GM13976 (cell line): ENCODE data around the gene CDK5RAP2.

Experiments
- DNase-seq: peaks from one replicate; pipeline ENCODE4 v3.0.0; 2012; ENCODE audit warnings: low spot score
- in situ Hi-C: fragments of 300-500 bp; cut with MboI; formaldehyde crosslinking; loops from one replicate; pipeline ENCODE4 v1.12.0; 2022; ENCODE audit warnings: low sequenced_read_pairs, mixed read lengths, inconsistent platforms; ENCODE audit not compliant: unreplicated experiment
- TF ChIP-seq, protein P1 (sequence below): IDR thresholded peaks from 2 replicates; pipeline ENCODE4 v1.5.1; 2012; ENCODE audit warnings: borderline replicate concordance, mild to moderate bottlenecking; ENCODE audit not compliant: insufficient read depth; ENCODE audit errors: extremely low read depth, missing control alignments, control extremely low read depth

The CDK5RAP2 gene

DNA sequence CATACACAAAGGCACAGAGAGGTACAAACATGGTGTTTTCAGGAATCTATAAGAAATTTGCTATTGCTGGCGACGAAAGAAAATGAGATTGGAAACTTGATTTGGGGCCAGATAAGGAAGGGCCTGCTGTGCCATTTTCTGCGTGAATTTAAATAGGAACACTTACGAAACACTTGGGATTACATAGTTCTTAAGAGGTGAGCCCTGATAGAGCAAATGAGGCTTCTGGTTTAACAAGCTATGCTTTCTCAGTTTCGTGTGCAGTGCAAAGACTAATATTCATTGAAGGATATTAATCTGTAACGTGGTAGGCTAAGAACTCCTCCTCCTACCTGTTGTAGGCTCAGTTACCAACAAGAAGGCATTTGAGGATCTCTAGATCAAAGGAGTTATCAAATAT, 93.1 kb downstream of the CDK5RAP2 start:
- TF ChIP-seq, protein P1, sequence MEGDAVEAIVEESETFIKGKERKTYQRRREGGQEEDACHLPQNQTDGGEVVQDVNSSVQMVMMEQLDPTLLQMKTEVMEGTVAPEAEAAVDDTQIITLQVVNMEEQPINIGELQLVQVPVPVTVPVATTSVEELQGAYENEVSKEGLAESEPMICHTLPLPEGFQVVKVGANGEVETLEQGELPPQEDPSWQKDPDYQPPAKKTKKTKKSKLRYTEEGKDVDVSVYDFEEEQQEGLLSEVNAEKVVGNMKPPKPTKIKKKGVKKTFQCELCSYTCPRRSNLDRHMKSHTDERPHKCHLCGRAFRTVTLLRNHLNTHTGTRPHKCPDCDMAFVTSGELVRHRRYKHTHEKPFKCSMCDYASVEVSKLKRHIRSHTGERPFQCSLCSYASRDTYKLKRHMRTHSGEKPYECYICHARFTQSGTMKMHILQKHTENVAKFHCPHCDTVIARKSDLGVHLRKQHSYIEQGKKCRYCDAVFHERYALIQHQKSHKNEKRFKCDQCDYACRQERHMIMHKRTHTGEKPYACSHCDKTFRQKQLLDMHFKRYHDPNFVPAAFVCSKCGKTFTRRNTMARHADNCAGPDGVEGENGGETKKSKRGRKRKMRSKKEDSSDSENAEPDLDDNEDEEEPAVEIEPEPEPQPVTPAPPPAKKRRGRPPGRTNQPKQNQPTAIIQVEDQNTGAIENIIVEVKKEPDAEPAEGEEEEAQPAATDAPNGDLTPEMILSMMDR = no peak
- no peak for DNase-seq
- in situ Hi-C loops = no loop called here

DNA sequence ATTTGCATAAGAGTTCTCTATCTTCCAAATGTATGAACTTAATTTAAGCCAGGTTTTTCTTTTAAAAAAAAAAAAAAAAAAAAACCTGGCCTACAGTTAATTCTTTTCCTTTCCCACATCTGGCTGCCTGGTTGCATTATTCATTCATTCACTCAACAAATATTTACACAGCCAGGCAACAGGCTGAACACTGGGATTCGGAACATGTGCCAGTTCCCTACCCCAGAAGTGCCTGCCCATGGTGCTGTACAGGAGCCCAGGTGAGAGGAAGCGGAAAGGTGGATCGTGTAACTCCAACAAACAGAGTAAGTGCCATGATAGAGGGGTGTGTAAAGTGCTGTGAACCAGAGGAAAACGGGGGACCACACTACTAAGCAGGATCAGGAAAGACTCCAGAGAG, 93.6 kb downstream of the CDK5RAP2 start:
- in situ Hi-C loops = no loop called here
- DNase-seq = no peak

DNA sequence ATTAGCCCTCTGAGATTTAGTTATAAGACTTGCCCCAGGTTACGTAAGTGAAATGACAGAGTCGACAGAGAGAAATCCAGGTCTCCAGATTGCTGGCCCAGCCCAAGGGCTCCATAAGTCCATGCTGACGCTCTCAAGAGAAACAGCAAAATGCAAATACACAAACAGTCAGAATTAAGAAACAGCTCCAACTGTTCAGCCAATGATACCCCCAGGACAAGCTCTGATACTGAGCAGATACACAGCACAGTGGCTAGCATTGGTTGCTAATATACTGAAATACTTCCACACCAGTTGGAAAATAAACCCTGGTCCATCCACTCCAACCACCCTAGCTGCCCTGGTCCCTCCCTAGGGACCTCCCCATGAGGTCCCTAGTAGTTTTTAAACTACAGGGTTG, 94.2 kb downstream of the CDK5RAP2 start:
- in situ Hi-C loops = no loop called here
- TF ChIP-seq, protein P1 = no peak

More for the DNA sequence above, 93.6 kb downstream of the CDK5RAP2 start:
- TF ChIP-seq, protein P1 = no peak

DNA sequence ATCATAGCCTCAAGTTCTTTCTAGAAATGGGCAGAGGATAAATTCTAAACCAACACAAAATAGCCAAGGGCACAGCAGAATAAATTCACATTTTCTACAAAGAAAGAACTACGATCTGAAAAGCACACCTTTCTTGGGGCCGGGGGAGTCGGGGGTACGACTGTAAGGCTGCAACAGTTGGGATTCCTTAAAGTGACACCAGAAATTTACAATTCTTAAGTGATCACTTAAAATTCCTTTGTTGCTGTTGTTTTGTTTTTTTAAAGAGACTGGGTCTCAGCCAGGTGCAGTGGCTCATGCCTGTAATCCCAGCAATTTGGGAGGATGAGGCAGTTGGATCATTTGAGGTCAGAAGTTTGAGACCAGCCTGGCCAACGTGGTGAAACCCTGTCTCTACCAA, 95.8 kb downstream of the CDK5RAP2 start:
- in situ Hi-C loops = no loop called here

More for the DNA sequence above, 94.2 kb downstream of the CDK5RAP2 start:
- no peak for DNase-seq

DNA sequence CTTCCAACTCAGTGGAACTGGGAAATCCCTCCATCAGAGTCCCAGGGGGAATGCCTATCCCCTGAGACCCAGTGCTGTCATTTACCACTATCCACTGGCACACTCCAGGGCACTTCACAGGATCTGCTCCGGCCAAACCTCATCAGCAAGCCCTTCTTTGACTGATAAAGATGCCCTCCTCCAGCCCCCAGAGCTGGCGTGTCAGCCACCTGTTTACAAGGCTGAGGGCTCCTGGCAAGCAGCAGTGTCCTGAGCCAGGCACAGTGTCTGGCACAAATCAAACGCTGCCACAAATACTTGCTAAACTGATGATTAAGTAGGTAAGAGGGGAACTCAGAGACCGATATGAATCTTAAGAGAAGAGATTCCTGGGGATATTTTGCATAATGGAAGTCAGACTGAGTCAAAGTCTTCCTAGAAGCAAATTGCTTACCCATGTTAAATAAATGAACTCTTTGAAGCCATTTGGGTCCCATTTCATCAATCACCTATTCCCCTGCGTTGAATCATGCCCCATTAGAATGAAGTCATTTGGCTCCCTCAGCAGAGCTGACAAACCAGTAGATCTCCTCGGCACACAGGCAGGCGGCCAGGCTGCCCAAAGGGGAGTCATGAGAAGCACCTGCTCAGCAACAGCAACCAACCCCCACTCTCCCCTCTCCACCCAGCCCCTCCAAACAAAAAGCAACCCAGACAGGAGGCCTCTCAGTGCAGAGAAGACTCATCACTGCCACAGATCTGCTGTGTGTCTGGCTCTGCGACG, 97.4 kb downstream of the CDK5RAP2 start:
- no peak for DNase-seq
- TF ChIP-seq, protein P1 = no peak
- in situ Hi-C loops = no loop called here

More for the DNA sequence above, 95.8 kb downstream of the CDK5RAP2 start:
- no peak for DNase-seq
- TF ChIP-seq, protein P1 = no peak

DNA sequence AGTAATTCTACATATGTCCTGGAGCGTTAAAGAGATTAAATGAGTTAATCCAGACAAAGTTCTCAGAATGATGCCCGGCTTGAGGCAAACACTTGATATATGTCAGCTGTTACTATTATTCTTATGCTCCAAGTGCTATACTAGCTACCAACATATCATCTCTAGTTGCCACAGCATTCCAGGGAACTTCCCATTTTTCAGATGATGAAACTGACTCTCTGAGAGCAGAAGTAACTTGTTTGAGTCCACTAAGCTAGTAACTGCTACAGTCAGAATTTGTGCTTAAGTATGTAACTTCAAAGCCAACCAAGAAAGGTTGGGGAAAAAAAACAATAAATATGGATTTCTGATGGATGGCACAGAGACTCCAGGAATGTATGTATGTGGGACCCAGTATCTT, 98.1 kb downstream of the CDK5RAP2 start:
- in situ Hi-C loops = no loop called here
- TF ChIP-seq, protein P1 = no peak
- no peak for DNase-seq
